ENCODE data around the gene MISP.
"Not testable (repeated sequence)": the region's sequence is repeated elsewhere in the genome, so short reads cannot be mapped to it uniquely, and the experiment has no call there.

The MISP gene

GRCh38 chr19:732148-733069 lies 18.5 kb upstream of the MISP start:
- no peak for TF ChIP-seq CTCF (IDR thresholded peaks at IDR 0.05; ENCODE audit: low read depth, low read length)
- no peak overlapping the region for H3K4me3 ChIP-seq (replicated peaks in 1 of 2; ENCODE audit: low read depth in 2 of 2, low read length in 2 of 2)
- DNase-seq (ENCODE audit: low read depth in 2 of 2): no peak

- TF ChIP-seq CTCF (IDR thresholded peaks at IDR 0.05; ENCODE audit: low read depth, low read length): no peak
- DNase-seq (ENCODE audit: low read depth in 2 of 2): no peak
- H3K4me3 ChIP-seq (replicated peaks in 1 of 2; ENCODE audit: low read depth in 2 of 2, low read length in 2 of 2): no peak overlapping the region
Observed at GRCh38 chr19:734716-735115, 16.2 kb upstream of the MISP start.

GRCh38 chr19:736125-736524 lies 14.8 kb upstream of the MISP start:
- TF ChIP-seq CTCF (IDR thresholded peaks at IDR 0.05; ENCODE audit: low read depth, low read length): no peak

GRCh38 chr19:737591-738093 lies 13.3 kb upstream of the MISP start:
- no peak overlapping the region for H3K4me3 ChIP-seq (replicated peaks in 1 of 2; ENCODE audit: low read depth in 2 of 2, low read length in 2 of 2)
- DNase-seq (ENCODE audit: low read depth in 2 of 2): peak; percentile 29 to 63
- TF ChIP-seq CTCF (IDR thresholded peaks at IDR 0.05; ENCODE audit: low read depth, low read length): peak; percentile 70

More at GRCh38 chr19:736125-736524, 14.8 kb upstream of the MISP start:
- H3K4me3 ChIP-seq (replicated peaks in 1 of 2; ENCODE audit: low read depth in 2 of 2, low read length in 2 of 2): no peak overlapping the region
- no peak for DNase-seq (ENCODE audit: low read depth in 2 of 2)

- no peak overlapping the region for H3K4me3 ChIP-seq (replicated peaks in 1 of 2; ENCODE audit: low read depth in 2 of 2, low read length in 2 of 2)
- no peak for TF ChIP-seq CTCF (IDR thresholded peaks at IDR 0.05; ENCODE audit: low read depth, low read length)
- DNase-seq (ENCODE audit: low read depth in 2 of 2): no peak
Observed at GRCh38 chr19:738509-739128, 12.3 kb upstream of the MISP start.

- no peak for TF ChIP-seq CTCF (IDR thresholded peaks at IDR 0.05; ENCODE audit: low read depth, low read length)
- no peak for DNase-seq (ENCODE audit: low read depth in 2 of 2)
- no peak overlapping the region for H3K4me3 ChIP-seq (replicated peaks in 1 of 2; ENCODE audit: low read depth in 2 of 2, low read length in 2 of 2)
Observed at GRCh38 chr19:739998-740715, 10.8 kb upstream of the MISP start.

- DNase-seq (ENCODE audit: low read depth in 2 of 2); H3K4me3 ChIP-seq (replicated peaks in 1 of 2; ENCODE audit: low read depth in 2 of 2, low read length in 2 of 2): not testable (repeated sequence)
Observed at GRCh38 chr19:740816-741505, 10.0 kb upstream of the MISP start.

Data from cardiac fibroblast (primary cell).